ENCODE measurements around the gene LRRC37B.
"Not testable (repeated sequence)": the region's sequence is repeated elsewhere in the genome, so short reads cannot be mapped to it uniquely, and the experiment has no call there.

DNA sequence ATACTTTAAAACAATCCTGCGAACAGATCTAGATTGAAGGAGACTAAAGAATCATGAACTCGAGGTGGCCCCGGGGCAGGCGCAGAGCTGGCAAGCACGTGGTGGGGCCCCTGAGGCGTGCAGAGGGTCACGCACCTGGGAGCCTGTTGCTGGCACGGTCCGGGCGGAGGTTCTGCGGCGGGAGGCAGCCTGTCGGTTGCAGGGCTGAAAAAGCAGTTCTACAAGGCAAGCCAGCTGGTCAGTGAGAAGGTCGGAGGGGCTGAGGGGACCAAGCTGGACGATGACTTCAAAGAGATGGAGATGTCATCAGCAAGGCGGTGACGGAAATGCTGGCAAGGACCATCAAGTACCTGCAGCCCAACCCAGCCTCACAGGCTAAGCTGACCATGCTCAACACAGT lies 33.1 kb downstream of the LRRC37B start:
- TF ChIP-seq, protein P1, sequence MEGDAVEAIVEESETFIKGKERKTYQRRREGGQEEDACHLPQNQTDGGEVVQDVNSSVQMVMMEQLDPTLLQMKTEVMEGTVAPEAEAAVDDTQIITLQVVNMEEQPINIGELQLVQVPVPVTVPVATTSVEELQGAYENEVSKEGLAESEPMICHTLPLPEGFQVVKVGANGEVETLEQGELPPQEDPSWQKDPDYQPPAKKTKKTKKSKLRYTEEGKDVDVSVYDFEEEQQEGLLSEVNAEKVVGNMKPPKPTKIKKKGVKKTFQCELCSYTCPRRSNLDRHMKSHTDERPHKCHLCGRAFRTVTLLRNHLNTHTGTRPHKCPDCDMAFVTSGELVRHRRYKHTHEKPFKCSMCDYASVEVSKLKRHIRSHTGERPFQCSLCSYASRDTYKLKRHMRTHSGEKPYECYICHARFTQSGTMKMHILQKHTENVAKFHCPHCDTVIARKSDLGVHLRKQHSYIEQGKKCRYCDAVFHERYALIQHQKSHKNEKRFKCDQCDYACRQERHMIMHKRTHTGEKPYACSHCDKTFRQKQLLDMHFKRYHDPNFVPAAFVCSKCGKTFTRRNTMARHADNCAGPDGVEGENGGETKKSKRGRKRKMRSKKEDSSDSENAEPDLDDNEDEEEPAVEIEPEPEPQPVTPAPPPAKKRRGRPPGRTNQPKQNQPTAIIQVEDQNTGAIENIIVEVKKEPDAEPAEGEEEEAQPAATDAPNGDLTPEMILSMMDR (IDR thresholded peaks at IDR 0.05) = not testable (repeated sequence)
- TF ChIP-seq POLR2A (IDR thresholded peaks at IDR 0.05) = not testable (repeated sequence)
